Measurements from ENCODE around the gene CACNA1C.

- TF ChIP-seq CTCF (IDR thresholded peaks at IDR 0.05) (no peak), POLR2A (IDR thresholded peaks at IDR 0.05) (no peak)
Measured at GRCh38 chr12:2035431-2036055, 17.2 kb upstream of the CACNA1C start.
